HL-60 (cell line): Measurements from ENCODE around the gene ZNF511.

ENCODE experiments used
- DNase-seq, 2 experiments: peaks; one replicate each; pipeline ENCODE4 v3.0.0-alpha.2; 2010 to 2020; ENCODE audit warnings: low read depth in 1 of 2, low spot score in 1 of 2
- H3K27ac ChIP-seq: fragments of 250-450 bp; sonication (Bioruptor Pico); replicated peaks from 2 replicates; pipeline ENCODE4 v1.5.1; 2020; ENCODE audit warnings: mild to moderate bottlenecking, moderate library complexity
- H3K27me3 ChIP-seq: fragments of 250-450 bp; sonication (Bioruptor Pico); 2 replicates; pipeline ENCODE4 v1.5.1; 2021; ENCODE audit warnings: mild to moderate bottlenecking, moderate library complexity; ENCODE audit not compliant: insufficient read depth, poor library complexity, severe bottlenecking
- H3K4me3 ChIP-seq: replicated peaks from 2 replicates; pipeline ENCODE4 v1.5.1; 2011; ENCODE audit warnings: mild to moderate bottlenecking, control low read depth, low read length; ENCODE audit not compliant: insufficient read depth
- GABPA ChIP-seq: IDR thresholded peaks from 2 replicates; pipeline ENCODE4 v1.6.1; 2012; ENCODE audit warnings: low read depth
- POLR2AphosphoS5 ChIP-seq: IDR thresholded peaks from 2 replicates; pipeline ENCODE4 v1.6.1; 2012; ENCODE audit warnings: low read depth
- SPI1 ChIP-seq: IDR thresholded peaks from 2 replicates; pipeline ENCODE4 v1.6.1; 2012; ENCODE audit warnings: low read depth, mild to moderate bottlenecking, borderline replicate concordance
- TF ChIP-seq, protein P1 (sequence below): IDR thresholded peaks from one replicate; pipeline ENCODE4 v1.5.1; 2011; ENCODE audit warnings: low read length, control low read depth, inconsistent platforms; ENCODE audit not compliant: insufficient read depth
- TF ChIP-seq, protein P2 (sequence below): IDR thresholded peaks from 2 replicates; pipeline ENCODE4 v1.6.1; 2012; ENCODE audit warnings: low read depth; ENCODE audit not compliant: insufficient replicate concordance

The ZNF511 gene

DNA sequence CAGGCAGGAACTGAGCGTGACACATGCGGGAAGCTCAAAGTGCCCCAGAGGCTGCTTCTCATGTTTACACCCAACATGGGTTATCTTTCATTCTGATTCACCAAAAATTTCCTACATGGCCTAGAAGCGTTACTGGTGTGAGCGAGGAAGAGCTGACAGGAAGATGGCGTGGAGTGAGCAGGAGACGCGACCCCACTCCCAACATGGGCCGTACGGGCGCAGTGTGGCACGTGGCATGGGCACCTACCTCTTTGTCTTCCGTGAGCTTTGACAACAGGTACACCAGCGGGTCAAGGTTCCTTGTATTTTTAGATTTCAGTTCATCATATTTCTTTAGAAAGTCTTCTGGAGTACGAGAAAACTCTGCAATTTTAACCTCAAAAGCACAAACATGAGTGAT lies 9.0 kb upstream of the ZNF511 start:
- TF ChIP-seq GABPA (no peak), POLR2AphosphoS5 (no peak), SPI1 (no peak)
- TF ChIP-seq, protein P1, sequence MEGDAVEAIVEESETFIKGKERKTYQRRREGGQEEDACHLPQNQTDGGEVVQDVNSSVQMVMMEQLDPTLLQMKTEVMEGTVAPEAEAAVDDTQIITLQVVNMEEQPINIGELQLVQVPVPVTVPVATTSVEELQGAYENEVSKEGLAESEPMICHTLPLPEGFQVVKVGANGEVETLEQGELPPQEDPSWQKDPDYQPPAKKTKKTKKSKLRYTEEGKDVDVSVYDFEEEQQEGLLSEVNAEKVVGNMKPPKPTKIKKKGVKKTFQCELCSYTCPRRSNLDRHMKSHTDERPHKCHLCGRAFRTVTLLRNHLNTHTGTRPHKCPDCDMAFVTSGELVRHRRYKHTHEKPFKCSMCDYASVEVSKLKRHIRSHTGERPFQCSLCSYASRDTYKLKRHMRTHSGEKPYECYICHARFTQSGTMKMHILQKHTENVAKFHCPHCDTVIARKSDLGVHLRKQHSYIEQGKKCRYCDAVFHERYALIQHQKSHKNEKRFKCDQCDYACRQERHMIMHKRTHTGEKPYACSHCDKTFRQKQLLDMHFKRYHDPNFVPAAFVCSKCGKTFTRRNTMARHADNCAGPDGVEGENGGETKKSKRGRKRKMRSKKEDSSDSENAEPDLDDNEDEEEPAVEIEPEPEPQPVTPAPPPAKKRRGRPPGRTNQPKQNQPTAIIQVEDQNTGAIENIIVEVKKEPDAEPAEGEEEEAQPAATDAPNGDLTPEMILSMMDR, result no peak
- TF ChIP-seq, protein P2, sequence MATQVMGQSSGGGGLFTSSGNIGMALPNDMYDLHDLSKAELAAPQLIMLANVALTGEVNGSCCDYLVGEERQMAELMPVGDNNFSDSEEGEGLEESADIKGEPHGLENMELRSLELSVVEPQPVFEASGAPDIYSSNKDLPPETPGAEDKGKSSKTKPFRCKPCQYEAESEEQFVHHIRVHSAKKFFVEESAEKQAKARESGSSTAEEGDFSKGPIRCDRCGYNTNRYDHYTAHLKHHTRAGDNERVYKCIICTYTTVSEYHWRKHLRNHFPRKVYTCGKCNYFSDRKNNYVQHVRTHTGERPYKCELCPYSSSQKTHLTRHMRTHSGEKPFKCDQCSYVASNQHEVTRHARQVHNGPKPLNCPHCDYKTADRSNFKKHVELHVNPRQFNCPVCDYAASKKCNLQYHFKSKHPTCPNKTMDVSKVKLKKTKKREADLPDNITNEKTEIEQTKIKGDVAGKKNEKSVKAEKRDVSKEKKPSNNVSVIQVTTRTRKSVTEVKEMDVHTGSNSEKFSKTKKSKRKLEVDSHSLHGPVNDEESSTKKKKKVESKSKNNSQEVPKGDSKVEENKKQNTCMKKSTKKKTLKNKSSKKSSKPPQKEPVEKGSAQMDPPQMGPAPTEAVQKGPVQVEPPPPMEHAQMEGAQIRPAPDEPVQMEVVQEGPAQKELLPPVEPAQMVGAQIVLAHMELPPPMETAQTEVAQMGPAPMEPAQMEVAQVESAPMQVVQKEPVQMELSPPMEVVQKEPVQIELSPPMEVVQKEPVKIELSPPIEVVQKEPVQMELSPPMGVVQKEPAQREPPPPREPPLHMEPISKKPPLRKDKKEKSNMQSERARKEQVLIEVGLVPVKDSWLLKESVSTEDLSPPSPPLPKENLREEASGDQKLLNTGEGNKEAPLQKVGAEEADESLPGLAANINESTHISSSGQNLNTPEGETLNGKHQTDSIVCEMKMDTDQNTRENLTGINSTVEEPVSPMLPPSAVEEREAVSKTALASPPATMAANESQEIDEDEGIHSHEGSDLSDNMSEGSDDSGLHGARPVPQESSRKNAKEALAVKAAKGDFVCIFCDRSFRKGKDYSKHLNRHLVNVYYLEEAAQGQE, result no peak
- H3K27me3 ChIP-seq, result no peaks in the 10 kb centered on the region
- H3K4me3 ChIP-seq, result no peak overlapping the region
- H3K27ac ChIP-seq, result no peak overlapping the region
- no peak for DNase-seq

DNA sequence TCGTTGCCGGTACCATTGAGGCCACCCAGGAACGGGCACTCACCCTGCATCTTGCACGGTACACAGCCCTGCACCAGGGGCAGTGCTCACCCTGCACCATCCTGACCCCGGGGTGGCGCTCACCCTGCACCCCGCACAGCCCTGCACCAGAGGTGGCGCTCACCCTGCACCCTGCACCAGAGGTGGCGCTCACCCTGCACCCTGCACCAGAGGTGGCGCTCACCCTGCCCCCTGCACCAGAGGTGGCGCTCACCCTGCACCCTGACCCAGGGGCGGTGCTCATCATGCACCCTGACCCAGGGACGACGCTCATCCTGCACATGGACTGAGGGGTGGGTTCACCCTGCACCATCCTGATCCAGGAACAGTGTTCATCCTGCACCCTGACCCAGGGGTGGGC lies 6.5 kb upstream of the ZNF511 start:
- TF ChIP-seq POLR2AphosphoS5 (no peak), SPI1 (no peak), GABPA (no peak)
- TF ChIP-seq, protein P2, result no peak
- TF ChIP-seq, protein P1, result no peak
- Histone ChIP-seq H3K4me3 (no peak overlapping the region), H3K27ac (no peak overlapping the region), H3K27me3 (no peaks in the 10 kb centered on the region)
- no peak for DNase-seq

DNA sequence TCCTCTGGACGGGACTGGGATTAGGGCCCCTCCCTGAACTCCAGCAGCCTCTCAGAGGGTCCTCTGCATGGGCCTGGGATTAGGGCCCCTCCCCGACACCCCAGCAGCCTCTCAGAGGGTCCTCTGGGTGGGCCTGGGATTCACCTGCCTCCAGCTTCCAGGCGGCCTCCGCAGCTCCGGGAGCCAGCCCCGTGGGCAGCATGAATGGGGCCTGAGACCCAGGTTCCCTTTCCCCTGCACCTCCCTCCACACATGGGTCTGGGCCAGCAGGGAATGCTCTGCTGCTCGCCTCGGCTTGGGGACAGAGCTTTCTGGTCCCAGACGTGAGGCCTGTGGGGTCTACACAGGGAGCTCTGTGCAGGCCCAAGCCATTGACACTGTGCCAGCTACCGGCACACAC lies 5.5 kb upstream of the ZNF511 start:
- Histone ChIP-seq H3K27me3 (no peaks in the 10 kb centered on the region), H3K4me3 (no peak overlapping the region)

More for the DNA sequence above, 5.5 kb upstream of the ZNF511 start:
- TF ChIP-seq GABPA (no peak), SPI1 (no peak), POLR2AphosphoS5 (no peak)
- TF ChIP-seq, protein P2, result no peak
- TF ChIP-seq, protein P1, result no peak
- H3K27ac ChIP-seq, result no peak overlapping the region
- DNase-seq, result no peak
